Kidney glomerular epithelial cell (primary cell): ENCODE data around the gene TMEM255B.
"Not testable (repeated sequence)": the region's sequence is repeated elsewhere in the genome, so short reads cannot be mapped to it uniquely, and the experiment has no call there.

Experiments used
- DNase-seq: peaks from one replicate; lab custom pipeline; 2025; lab: John Stamatoyannopoulos, UW

Gene TMEM255B

DNA sequence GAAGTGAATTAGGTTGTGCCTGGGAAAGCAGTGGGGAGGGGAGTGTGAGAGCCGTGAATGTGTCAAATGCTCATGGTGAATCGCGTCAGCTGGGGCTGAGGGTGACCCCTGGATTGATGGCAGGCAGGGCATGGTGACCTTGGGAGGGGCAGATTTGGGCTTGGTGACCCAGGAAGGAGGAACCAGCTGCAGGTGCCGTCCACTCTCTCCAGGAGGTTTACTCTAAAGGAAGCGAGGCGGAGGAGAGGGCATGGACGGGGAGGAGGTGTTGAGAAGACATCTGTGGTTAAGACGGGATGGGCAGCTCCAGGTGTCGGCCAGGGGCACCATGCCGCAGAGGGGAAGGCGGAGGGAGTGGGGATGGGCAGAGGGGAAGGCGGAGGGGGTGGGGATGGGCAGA lies 28.7 kb downstream of the TMEM255B start:
- no peak for DNase-seq

DNA sequence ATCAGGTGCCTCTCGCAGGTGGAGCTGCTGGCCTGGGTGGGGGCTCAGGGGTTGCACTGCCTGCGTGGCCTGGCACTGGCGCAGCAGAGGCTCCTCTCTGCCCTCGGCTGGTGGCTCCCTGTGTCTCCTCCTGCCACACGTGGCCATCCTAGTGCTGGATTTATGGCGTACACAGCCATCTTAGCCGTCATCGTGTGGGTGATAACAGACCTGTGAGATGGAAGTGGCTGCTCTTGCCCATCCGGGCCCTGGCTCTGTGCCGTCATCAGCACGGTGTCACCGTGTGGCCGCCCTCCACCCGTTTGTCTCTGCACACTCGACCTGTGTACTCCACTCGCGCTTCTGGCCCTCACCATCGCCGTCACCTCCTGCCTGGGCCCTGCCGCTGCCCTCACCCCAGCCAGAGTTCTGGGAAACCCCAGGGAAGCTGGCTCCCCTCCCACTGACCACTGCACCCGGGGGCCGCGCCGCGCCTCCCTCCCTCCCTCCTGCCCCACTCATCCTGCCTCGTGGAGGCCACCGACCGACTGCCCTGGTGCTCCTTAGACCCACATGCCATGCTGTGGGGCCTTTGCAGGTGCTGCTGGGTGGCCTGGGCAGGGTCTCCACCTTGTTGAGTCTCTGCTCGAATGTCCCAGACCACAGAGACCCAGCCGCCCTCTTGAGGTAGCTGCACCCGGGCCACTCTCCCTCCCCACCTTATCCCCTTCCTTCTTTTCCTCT lies 29.5 kb downstream of the TMEM255B start:
- DNase-seq: no peak

DNA sequence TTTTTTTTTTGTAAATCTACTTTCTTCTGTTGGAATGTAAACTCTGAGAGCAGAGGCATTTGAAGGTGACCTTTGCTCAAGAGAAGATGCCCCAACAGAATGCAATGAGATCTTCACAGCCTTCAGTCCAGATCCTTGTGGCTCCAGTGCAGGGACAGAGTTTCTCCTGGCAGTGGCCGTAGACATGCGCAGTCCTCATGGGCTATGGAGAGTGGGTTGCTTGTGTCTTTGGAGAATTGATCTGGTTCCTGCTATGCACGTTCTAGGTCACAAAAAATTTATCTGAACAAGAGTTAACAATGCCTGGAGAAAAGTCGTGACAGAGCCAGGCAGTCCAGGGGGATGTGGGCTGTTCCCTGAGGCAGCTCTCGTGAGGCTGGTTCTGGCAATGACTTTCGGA lies 30.1 kb downstream of the TMEM255B start:
- no peak for DNase-seq

DNA sequence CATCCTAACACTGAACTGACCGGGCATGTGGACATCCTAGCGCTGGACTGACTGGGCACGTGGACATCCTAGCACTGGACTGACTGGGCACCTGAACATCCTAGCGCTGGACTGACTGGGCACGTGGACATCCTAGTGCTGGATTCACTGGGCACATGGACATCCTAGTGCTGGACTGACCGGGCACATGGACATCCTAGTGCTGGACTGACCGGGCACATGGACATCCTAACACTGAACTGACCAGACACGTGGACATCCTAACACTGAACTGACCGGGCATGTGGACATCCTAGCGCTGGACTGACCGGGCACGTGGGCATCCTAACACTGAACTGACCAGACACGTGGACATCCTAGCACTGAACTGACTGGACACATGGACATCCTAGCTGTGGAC lies 30.9 kb downstream of the TMEM255B start:
- not testable (repeated sequence) for DNase-seq

DNA sequence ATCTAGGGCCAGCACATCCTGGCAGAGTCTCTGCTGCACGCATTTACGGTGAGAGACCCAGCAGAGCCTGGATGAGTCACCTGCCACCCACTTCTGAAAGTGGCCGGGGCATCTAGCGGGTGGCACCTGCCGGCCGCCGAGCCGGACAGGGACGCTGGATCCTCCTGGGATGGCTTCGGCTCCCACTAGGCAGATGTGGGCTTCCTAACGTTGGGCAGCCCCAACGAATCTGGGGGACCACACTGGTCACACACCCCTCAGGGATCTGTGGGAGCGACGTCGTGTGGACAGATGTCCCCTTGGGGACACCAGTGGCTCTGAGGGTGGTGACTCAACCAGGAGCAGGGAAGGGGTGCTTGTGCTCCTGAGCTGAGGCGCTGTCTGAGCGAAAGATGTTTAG lies 32.2 kb downstream of the TMEM255B start:
- no peak for DNase-seq

DNA sequence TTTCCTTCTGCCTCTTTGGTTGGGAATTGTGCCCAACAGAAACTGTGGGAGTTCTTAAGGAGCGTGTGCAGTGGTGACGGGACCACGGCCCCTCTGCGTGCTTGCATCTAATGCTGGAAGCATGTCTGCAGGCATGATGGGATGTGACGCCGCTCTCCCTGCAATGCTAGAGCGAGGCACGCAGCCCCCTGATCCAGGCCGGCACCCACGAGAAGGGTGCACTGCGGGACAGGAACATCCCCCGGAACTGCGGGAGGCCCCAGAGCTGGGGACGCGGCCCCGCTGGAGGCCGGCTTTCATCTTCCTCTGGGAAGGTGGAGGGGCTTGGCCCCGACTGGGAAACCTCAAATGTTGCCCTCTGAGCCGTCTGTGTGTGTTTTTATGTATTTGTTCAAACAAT lies 32.7 kb downstream of the TMEM255B start:
- no peak for DNase-seq

DNA sequence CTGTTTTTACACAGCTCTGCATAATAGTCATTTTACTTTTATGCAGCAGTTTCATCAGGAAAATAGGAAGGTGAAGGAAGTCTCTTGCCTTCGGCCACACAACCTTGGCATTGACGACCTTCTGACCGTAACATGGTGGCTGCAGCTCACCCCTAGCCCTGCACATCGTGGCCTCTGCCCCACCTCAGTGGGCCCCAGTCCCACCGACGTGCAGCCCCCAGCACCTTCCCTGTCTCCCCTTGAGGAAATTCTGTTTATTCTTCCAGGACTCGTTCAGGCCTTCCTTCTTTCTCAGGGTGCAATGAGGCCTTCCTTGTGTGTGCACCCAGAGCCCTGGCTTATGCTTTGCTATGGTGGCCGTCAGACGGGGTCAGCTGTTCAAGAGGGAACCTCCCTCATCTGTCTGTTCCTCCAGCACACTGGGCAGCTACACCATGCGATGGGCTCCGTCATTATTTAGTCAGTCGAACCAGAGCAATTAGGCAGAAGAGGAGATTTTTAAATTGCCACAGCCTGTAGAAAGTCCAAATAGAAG lies 33.3 kb downstream of the TMEM255B start:
- no peak for DNase-seq

DNA sequence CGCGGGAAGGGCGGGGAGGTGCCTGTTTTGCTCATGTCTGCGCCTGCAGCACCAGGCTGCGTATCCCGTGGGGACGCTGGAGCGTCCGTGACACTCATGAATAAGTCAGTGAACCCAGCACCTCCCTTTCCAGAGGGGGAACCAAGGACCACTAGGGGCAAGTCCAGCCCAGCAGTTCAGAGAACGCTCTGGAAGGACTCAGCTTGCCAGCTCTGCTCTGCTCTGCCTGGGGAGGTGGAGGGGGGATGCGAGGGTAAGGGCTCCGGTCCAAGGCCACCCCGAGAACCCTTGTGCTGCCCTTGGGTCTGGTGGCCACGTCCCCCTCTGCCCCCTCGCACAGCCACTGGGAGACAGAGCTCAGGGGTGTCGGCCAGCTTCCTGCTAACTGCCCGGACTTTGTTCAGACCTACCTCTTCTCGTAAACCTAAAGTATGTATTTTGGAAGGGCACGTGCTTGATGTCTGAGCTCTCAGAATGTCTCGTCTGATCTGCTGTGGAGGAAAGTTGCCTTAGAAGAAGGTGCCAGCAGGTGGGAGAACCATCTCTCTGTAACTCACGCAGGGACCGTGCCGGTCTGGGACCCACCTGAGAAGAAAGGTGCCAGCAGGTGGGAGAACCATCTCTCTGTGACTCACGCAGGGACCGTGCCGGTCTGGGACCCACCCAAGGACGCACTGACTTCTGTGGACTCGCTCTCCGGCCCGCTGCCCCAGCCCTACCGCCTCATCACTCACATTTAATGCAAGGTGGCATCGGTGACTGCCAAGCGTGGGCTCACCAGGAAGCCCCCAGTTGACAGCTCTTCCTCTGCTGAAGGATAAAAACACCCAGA lies 34.1 kb downstream of the TMEM255B start:
- DNase-seq: no peak

DNA sequence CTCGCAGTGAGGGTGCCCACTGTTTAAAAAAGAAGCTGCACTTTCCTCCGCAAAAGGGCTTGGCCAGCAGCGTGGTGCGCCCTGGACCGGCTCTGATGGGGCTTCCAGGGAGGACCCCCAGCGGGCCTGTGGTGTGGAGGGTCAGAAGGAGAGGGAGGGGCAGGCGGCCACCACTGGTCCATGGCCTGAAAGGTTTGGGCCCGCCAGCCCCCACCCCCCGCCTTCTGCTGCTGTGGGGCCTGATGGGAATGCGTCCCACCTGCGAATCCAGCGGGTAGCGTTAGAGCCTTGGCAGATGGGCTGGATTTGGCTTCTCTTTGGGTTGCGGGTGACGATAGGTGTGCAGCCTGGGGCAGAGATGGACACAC lies 34.7 kb downstream of the TMEM255B start:
- DNase-seq: no peak

DNA sequence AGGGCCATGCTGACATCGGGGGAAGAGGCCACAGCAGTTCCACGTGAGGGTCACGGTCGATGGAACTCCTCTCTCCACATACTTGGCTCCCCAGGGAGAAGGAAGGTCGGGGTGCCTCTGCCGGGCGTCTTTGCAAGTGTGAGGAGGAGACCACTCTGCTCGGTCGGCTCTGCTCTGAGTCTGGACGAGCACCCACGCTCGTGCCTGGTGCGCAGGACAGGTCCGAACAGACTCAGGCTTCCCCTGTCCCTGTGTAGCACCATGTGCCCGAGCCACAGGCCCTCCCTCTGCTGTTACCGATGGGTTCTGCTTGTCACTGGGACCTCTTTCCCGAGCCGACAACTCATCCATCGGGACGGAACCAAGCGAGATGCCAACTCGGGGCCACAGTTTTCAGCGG lies 35.1 kb downstream of the TMEM255B start:
- no peak for DNase-seq

DNA sequence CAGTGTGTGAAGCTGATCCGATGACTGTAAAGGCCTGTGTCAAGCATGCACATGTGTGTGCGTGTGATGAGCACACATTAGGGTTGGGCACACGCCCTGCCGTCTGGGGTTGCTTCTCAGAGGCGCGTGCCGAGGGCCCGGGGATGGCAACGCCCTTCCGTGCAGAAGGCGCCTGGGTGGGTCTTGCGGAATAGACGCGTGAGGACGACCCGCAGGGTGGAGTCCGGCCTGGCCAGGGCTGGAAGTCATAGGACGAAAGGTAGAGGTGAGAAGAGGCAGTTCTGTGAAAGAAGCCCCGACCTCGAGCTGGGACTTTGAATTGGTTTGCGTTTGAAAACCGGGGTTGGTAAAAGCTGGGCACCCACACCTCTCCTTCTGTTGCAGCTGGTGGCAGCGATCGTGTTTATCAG lies 35.7 kb downstream of the TMEM255B start:
- no peak for DNase-seq

DNA sequence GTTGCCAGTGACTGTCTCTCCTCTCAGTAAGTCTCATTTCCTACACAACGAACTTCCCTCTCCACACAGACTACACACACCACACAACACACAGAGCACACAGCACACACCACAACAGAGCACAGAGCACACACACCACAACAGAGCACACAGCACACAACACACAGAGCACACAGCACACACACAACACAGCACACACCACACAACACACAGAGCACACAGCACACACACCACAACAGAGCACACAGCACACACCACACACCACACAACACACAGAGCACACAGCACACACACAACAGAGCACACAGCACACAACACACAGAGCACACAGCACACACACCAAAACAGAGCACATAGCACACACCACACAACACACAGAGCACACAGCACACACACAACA lies 36.3 kb downstream of the TMEM255B start:
- DNase-seq: not testable (repeated sequence)

DNA sequence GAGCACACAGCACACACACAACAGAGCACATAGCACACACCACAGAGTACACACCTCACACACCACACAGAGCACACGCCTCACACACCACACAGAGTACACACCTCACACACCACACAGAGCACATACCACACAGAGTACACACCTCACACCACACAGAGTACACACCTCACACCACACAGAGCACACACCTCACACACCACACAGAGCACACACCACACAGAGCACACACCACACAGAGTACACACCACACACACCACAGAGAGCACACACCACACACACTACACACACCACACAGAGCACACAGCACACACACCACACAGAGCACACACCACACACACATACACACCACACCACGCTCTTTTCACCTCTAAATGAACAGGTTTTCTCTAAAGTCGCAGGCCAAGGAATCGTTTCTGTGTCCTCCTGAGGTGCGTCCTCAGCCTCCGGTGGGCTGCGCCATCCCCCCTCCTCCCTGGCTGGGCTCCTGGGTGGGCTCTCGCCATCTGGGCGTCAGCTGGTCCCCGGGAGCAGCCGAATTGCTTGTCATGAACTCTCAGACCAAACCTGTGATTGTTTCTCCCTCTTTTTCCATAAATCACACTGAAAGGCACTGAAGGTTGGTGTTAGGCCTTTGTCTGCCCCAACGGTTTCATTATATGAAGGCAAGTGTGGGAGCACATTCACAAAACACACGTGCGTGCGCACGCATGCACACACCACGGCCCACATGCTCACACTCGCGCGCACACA lies 37.4 kb downstream of the TMEM255B start:
- DNase-seq: no peak

DNA sequence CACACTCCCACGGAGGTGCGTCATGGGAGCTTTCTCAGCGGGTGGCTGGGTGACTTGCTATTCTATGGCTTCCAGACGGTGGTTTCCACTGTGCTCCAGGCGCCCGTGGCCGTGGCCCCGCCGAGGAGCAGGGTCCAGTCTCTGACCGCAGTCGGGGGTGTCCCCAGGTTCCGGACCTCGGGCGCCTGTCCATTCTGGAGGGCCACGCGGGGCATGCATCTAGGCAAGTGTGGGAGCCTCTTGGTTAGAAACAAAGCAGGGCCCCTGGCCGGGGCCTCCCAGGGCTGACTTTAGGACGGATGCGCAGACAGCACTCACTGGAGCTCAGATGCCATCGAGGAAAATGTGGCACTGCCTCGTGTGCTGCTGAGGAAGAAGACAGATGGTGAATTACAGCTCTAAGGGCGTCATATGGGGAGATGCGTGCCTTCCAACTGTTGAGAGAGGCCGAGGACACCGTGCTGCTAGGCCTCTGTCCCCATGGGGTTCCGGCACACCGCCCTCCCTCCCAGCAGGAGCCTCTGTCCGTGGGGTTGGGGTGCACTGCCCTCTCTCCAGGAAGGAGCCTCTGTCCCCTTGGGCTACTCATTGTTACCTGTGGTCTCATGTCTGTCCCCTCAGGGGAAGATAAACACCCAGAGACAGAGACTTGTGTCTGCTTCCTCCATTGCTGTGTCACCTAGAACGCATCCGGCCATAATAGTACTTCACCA lies 38.1 kb downstream of the TMEM255B start:
- no peak for DNase-seq

DNA sequence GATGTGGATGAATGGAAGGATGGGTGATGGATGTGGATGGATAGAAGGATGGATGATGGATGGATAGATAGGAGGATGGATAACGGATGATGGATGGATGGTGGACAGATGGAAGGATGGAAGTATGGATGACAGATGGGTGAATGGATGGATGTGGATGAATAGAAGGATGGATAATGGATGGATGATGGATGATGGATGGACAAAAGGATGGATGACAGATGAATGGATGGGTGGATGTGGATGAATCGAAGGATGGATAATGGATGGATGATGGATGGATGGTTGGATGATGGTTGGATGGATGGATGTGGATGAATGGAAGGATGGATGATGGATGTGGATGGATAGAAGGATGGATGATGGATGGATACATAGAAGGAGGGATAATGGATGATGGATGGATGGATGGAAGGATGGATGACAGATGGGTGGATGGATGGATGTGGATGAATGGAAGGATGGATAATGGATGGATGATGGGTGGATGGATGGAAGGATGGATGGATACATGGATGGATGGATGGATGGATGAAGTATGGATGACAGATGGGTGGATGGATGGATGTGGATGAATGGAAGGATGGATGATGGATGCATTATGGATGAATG lies 39.3 kb downstream of the TMEM255B start:
- DNase-seq: no peak

DNA sequence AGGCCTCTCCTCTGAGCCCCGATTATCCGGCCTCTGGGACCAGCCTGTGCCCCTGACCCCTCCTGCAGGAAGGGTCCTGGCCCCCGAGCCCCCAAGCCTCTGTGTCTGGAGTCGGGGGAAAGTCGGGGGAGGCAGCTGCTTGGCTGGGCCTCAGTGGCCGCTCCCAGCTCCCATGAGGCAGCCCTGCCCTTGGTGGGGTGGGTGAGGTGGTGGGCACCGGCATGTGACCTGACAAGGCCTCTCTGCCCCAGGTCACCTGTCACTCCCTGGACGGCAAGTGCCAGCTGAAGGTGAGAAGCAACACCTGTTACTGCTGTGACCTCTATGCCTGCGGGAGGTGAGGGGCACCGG lies 41.5 kb downstream of the TMEM255B start:
- DNase-seq: no peak

DNA sequence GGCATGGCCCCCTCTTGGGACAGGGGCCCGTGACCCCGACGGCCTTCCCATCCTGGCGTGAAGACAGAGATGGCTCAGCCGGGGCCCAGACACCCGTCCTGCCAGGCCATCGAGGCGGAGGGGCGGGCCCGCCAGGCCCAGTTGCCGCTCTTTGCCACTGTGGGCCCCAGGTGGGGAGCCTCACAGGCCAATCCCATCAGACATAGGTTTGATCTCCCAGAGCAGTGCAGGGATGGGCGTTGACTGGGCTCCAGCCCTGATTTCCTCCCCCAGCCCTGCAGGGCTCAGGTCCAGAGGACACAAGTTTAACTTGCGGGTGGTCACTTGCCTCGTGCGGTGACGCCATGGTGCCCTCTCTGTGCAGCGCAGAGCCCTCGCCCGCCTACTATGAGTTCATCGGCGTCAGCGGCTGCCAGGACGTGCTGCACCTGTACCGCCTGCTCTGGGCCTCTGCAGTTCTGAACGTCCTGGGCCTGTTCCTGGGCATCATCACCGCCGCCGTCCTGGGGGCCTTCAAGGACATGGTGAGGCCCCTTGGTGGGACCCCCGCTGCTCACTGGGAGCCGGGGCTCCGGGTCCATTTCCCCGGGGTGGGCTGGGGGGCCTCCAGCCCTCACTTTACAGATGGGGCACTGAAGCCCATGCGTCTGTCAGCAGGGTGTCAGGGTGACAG lies 42.4 kb downstream of the TMEM255B start:
- DNase-seq: no peak

DNA sequence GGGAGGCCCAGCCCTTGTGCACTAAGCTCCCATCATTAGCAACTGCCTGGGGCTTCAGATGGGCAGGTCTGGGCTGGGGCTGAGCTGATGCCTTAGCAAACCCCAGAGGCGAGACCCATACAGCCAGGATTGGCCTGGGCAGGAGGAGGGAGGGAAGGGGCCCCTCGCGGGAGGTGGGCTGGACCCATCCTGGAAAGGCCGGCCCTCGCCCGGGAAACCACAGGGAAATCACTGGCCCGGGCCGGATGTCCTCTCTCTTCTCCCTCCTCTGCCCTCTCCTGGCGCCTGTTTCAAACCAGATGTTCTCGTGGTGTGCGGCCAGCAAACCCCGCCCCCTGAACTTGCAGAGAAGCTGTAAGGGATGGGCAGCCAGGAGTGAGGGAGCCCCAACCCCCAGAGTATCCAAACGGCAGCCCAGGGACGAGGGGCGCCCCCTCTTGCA lies 43.1 kb downstream of the TMEM255B start:
- DNase-seq: no peak

DNA sequence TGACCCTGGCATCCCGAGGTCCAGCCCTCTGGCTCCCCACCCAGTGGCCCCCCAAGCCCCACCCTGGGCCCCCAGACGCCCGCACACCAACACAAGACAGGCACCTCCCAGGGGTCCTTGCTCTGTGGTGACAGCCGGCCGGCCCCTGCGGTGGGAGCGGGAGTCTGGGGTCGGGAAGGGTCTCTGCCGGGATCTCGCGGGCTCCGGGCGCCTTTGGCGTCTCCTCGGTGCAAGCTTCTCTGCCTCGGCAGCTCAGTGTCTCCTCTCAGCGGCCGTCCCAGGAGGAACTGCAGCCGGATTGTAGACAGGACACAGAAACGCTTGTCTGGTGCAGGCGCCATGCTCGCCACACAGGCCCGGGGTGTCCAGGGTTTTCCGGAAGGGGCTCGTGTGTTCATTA lies 43.7 kb downstream of the TMEM255B start:
- DNase-seq: no peak

DNA sequence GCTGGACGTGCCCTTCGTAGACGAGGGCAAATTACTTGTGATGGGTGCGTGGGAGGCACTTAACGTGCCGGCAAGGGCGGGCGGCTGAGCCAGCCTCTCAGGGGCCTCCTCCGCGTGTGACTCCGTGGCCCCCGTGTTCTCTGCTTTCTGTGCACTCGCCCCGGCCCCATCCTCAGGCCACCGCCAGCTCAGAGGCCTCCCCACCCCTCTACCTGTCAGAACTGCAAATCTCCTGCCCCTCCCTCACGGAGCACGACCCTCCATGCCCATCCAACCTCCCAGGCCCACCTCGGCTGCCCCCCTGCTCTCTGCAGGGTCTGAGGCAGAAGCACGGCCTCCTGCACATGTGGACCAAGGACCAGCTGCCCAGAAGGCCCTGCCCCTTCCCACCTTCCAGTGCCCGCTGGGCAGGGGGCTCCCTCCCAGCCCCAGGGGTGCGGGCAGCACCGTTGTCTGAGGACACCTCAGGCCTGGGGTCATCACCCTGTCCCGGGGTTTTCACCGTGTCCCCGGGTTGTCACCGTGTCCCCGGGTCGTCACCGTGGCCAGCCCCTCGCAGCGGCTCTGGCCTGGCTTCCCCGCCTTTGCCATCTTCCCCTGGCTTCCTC lies 44.5 kb downstream of the TMEM255B start:
- DNase-seq: no peak
